ENCODE measurements around the gene DHX16.

GRCh38 chr6:30705620-30706019 lies 32.8 kb upstream of the DHX16 start:
- TF ChIP-seq CTCF (conservative IDR thresholded peaks at IDR 0.05; ENCODE audit: low read length), result no peak
- TF ChIP-seq EZH2phosphoT487 (IDR thresholded peaks at IDR 0.05; ENCODE audit: borderline replicate concordance, low read depth, low read length), result no peak

Data from OCI-LY7 (cell line).